Mesothelial cell of epicardium (in vitro differentiated cells): ENCODE results near the gene MAP3K5. TPM values are rescaled to one million over a fixed set of nuclear protein-coding genes. Genes with fewer than 3 reads are reported as not detected.
"Not testable (repeated sequence)": the region's sequence is repeated elsewhere in the genome, so short reads cannot be mapped to it uniquely, and the experiment has no call there.

ENCODE experiments used
- DNase-seq, 2 experiments: peaks; one replicate each; pipeline ENCODE4 v3.0.0; 2021; ENCODE audit warnings: low spot score in 2 of 2; ENCODE audit not compliant: unreplicated experiment in 2 of 2
- H3K27ac Mint-ChIP-seq: 2 replicates; pipeline ENCODE4 v1.8.0; 2021; ENCODE audit warnings: mixed read lengths
- H3K27me3 Mint-ChIP-seq: 2 replicates; pipeline ENCODE4 v1.8.0; 2021; ENCODE audit warnings: low read depth, mixed read lengths
- H3K36me3 Mint-ChIP-seq: 2 replicates; pipeline ENCODE4 v1.8.0; 2021; ENCODE audit warnings: mixed read lengths
- H3K4me1 Mint-ChIP-seq: 2 replicates; pipeline ENCODE4 v1.8.0; 2021; ENCODE audit warnings: mixed read lengths
- H3K4me3 Mint-ChIP-seq: 2 replicates; pipeline ENCODE4 v1.8.0; 2021; ENCODE audit warnings: mild to moderate bottlenecking, moderate library complexity, mixed read lengths
- H3K9me3 Mint-ChIP-seq: 2 replicates; pipeline ENCODE4 v1.8.0; 2021; ENCODE audit warnings: mixed read lengths
- total RNA-seq: library from RNA; stranded (reverse); gene quantifications from 3 replicates; pipeline ENCODE4 v1.2.1, GENCODE V29; 2021
- TF ChIP-seq, protein P1 (sequence below): fragments of 200-600 bp; sonication (generic); IDR thresholded peaks from one replicate; pipeline ENCODE4 v1.5.0; 2021; ENCODE audit warnings: antibody characterized with exemption; ENCODE audit not compliant: unreplicated experiment

The MAP3K5 gene
- total RNA-seq, 1 donor from 2014 or later, result 8.9 TPM

DNA sequence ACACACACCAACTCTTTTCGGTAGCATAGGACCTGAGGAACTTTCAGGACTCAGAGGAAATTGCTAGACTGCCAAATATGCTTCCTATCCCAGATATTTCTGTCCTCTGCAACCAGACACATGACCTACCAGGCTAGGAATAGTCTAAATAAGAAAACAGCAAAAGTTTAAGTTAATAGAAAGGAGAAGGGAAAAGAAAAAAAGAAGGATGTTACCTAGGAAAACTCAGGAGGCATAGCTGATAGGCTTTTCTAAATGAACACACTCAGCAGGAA, 74.6 kb downstream of the MAP3K5 start:
- DNase-seq, result no peak
- H3K27me3 Mint-ChIP-seq, result no peaks in the 10 kb centered on the region
- H3K9me3 Mint-ChIP-seq, result peaks cover 4% of the 10 kb centered on the region
- no peak overlapping the region for H3K4me3 Mint-ChIP-seq
- peaks cover 15% of the 10 kb centered on the region for H3K4me1 Mint-ChIP-seq
- TF ChIP-seq, protein P1, sequence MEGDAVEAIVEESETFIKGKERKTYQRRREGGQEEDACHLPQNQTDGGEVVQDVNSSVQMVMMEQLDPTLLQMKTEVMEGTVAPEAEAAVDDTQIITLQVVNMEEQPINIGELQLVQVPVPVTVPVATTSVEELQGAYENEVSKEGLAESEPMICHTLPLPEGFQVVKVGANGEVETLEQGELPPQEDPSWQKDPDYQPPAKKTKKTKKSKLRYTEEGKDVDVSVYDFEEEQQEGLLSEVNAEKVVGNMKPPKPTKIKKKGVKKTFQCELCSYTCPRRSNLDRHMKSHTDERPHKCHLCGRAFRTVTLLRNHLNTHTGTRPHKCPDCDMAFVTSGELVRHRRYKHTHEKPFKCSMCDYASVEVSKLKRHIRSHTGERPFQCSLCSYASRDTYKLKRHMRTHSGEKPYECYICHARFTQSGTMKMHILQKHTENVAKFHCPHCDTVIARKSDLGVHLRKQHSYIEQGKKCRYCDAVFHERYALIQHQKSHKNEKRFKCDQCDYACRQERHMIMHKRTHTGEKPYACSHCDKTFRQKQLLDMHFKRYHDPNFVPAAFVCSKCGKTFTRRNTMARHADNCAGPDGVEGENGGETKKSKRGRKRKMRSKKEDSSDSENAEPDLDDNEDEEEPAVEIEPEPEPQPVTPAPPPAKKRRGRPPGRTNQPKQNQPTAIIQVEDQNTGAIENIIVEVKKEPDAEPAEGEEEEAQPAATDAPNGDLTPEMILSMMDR, result no peak
- peaks cover 3% of the 10 kb centered on the region for H3K36me3 Mint-ChIP-seq
- peak overlapping the region; percentile 64 for H3K27ac Mint-ChIP-seq

DNA sequence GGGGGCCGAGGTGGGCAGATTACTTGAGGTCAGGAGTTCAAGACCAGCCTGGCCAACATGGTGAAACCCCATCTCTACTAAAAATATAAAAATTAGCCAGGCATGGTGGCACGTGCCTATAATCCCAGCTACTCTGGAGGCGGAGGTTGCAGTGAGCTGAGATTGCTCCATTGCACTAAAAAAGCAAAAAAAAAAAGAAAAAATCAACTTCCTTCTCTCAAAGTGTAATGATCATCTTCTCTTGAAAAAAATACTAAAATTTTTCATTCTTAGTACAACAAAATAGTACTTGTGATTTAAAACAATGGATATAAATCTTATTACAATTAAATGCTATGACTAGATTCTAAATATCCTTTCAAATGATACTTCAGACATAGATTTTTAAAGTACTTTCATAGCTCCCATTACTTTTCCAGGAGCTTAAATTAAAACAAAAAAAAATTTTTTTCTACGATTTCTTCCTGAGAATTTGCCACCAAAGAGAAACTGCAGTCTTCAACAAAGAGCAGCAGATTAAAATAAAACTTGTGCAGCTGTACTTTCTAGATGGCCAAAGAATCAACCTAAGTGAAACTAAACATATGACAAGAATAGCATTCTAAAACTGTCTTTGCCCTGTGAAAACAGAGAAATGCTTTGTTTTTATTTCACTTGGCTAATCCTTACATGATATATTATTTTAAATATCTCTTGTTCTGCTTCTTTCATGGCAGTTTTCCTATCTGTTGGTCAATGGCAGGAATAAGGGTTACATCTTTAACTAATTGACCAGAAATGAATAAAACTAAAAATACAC, 75.2 kb downstream of the MAP3K5 start:
- TF ChIP-seq, protein P1, result no peak
- peak overlapping the region; percentile 64 for H3K27ac Mint-ChIP-seq

DNA sequence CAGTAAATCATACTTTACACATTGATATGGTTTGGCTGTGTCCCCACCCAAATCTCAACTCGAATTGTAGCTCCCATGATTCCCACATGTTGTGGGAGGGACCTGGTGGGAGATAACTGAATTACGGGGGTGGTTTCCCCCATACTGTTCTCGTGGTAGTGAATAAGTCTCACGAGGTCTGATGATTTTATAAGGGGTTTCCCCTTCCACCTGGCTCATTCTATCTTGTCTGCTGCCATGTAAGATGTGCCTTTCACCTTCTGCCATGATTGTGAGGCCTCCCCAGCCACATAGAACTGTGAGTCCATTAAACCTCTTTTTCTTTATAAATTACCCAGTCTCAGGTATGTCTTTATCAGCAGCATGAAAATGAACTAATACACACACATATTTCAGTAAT, 79.6 kb downstream of the MAP3K5 start:
- not testable (repeated sequence) for H3K36me3 Mint-ChIP-seq
- peaks cover 29% of the 10 kb centered on the region for H3K4me1 Mint-ChIP-seq

More for the DNA sequence above, 75.2 kb downstream of the MAP3K5 start:
- H3K4me1 Mint-ChIP-seq, result peaks cover 15% of the 10 kb centered on the region
- no peak for DNase-seq
- H3K9me3 Mint-ChIP-seq, result peaks cover 4% of the 10 kb centered on the region
- no peaks in the 10 kb centered on the region for H3K27me3 Mint-ChIP-seq
- H3K36me3 Mint-ChIP-seq, result peaks cover 3% of the 10 kb centered on the region
- no peak overlapping the region for H3K4me3 Mint-ChIP-seq

DNA sequence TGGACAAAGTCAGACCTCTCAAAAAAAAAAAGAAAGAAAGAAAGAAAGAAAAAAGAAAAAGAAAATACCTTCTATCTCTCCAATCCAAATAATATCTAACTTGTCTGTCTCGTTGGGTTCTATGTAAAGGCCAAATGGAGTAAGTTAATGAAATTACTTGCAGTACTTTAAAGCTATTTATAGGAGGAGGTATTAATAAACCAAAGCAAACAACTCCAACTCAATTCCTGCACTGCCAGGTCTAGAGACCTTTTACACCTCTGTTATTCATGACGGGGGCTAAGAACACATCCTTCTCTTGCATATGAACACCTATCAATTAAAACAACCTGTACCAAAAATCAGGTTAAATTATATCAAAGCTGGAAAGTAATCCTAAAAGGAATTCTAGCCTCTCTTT, 80.6 kb downstream of the MAP3K5 start:
- no peak overlapping the region for H3K27ac Mint-ChIP-seq
- TF ChIP-seq, protein P1, result no peak

More for the DNA sequence above, 79.6 kb downstream of the MAP3K5 start:
- DNase-seq, H3K9me3 Mint-ChIP-seq, H3K27ac Mint-ChIP-seq, H3K4me3 Mint-ChIP-seq, H3K27me3 Mint-ChIP-seq: not testable (repeated sequence)

DNA sequence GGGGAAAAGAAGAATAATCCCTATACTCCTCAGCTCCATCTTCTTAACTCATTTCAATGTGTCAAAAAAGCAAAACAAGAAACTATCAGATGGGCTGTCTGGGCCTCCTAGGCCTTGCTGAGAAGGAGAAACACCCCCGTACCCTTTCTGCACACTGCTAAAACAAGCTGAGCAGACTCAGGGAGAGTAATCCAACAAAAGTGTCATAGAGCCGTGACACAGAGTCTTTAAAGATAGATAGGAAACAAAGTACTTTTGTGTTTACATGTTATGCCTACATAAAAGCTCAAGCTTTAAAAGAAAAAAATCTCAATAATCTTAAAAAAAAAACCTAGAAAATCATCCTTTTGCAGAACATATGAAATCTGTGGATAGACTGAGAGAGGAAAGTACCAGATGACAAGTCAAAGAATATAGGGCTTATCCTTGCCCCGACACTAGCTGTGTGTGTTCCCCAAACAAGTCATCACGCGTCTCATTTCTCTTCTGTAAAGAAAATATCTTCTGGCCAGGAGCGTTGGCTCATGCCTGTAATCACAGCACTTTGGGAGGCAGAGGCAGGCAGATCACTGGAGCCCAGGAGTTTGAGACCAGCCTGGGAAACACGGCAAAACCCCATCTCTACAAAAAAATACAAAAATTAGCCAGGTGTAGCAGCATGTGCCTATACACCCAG, 81.3 kb downstream of the MAP3K5 start:
- H3K4me1 Mint-ChIP-seq, result peaks cover 16% of the 10 kb centered on the region
- peak overlapping the region; percentile 28 for H3K27ac Mint-ChIP-seq
- H3K9me3 Mint-ChIP-seq, result no peaks in the 10 kb centered on the region
- TF ChIP-seq, protein P1, result no peak
- no peak overlapping the region for H3K4me3 Mint-ChIP-seq
- H3K27me3 Mint-ChIP-seq, result no peaks in the 10 kb centered on the region
- no peak for DNase-seq
- no peaks in the 10 kb centered on the region for H3K36me3 Mint-ChIP-seq

More for the DNA sequence above, 80.6 kb downstream of the MAP3K5 start:
- Mint-ChIP-seq H3K36me3 (no peaks in the 10 kb centered on the region), H3K9me3 (no peaks in the 10 kb centered on the region), H3K4me1 (peaks cover 22% of the 10 kb centered on the region), H3K4me3 (no peak overlapping the region), H3K27me3 (no peaks in the 10 kb centered on the region)
- no peak for DNase-seq

DNA sequence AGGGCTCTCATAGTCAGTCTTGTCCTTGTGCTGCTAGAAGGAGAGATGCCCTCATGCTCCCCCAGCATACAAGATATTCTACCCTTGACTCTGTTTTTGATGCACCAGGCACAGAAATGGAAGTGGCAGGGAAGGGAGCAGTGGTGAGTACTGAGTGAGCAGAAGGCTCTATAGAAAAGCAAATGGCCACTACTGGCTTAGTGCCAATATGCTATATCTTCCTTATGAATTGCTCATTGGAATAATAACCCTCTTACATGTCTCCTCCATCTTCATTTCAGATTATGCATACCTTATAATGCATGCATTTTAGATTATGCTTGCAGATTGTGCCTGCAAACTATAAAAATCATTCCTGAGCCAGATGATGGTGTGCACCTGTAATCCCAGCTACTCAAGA, 82.8 kb downstream of the MAP3K5 start:
- DNase-seq, result no peak
- Mint-ChIP-seq H3K27me3 (no peaks in the 10 kb centered on the region), H3K9me3 (no peaks in the 10 kb centered on the region), H3K27ac (no peak overlapping the region), H3K4me1 (peaks cover 16% of the 10 kb centered on the region), H3K36me3 (no peaks in the 10 kb centered on the region), H3K4me3 (no peak overlapping the region)
- TF ChIP-seq, protein P1, result no peak
